Mononuclear cell (primary cell): ENCODE data around the gene SLC16A7. TPM values are rescaled to one million over a fixed set of nuclear protein-coding genes. Genes with fewer than 3 reads are reported as not detected.

Experiments
- H3K27me3 ChIP-seq: 2 replicates; pipeline ENCODE4 v1.6.0; 2011; ENCODE audit warnings: low read length, control low read depth; ENCODE audit not compliant: insufficient read depth
- H3K4me1 ChIP-seq: 2 replicates; pipeline ENCODE4 v1.5.1; 2011; ENCODE audit warnings: mild to moderate bottlenecking, low read length, control low read depth; ENCODE audit not compliant: insufficient read depth
- H3K4me3 ChIP-seq: 2 replicates; pipeline ENCODE4 v1.5.1; 2011; ENCODE audit warnings: mild to moderate bottlenecking, low read length, moderate library complexity
- H3K9me3 ChIP-seq: 2 replicates; pipeline ENCODE4 v1.5.1; 2011; ENCODE audit warnings: low read depth, mild to moderate bottlenecking, control low read depth, low read length
- total RNA-seq: library from RNA; depleted of rRNA; stranded (reverse); fragments of >200 nt; gene quantifications from one replicate; pipeline ENCODE4 v1.2.3, GENCODE V29; 2012

The SLC16A7 gene
- total RNA-seq, 1 donor = 28.5 TPM

- Histone ChIP-seq H3K4me1 (no peaks in the 10 kb centered on the region), H3K9me3 (peaks cover 19% of the 10 kb centered on the region), H3K4me3 (no peak overlapping the region), H3K27me3 (no peaks in the 10 kb centered on the region)
Measured at GRCh38 chr12:59803735-59804134, 207.9 kb downstream of the SLC16A7 start.

- Histone ChIP-seq H3K4me1 (no peaks in the 10 kb centered on the region), H3K9me3 (no peaks in the 10 kb centered on the region), H3K27me3 (no peaks in the 10 kb centered on the region), H3K4me3 (no peak overlapping the region)
Measured at GRCh38 chr12:59808317-59808910, 212.6 kb downstream of the SLC16A7 start.

GRCh38 chr12:59811991-59812390, 216.2 kb downstream of the SLC16A7 start:
- Histone ChIP-seq H3K9me3 (no peaks in the 10 kb centered on the region), H3K27me3 (no peaks in the 10 kb centered on the region), H3K4me1 (no peaks in the 10 kb centered on the region), H3K4me3 (no peak overlapping the region)

GRCh38 chr12:59812716-59813115, 216.9 kb downstream of the SLC16A7 start:
- Histone ChIP-seq H3K4me3 (no peak overlapping the region), H3K9me3 (no peaks in the 10 kb centered on the region), H3K4me1 (no peaks in the 10 kb centered on the region), H3K27me3 (no peaks in the 10 kb centered on the region)

- no peaks in the 10 kb centered on the region for H3K9me3 ChIP-seq
- H3K4me1 ChIP-seq = no peaks in the 10 kb centered on the region
- H3K4me3 ChIP-seq = no peak overlapping the region
- H3K27me3 ChIP-seq = no peaks in the 10 kb centered on the region
Measured at GRCh38 chr12:59820594-59821011, 224.8 kb downstream of the SLC16A7 start.

GRCh38 chr12:59823567-59823966, 227.7 kb downstream of the SLC16A7 start:
- H3K27me3 ChIP-seq = no peaks in the 10 kb centered on the region
- H3K4me3 ChIP-seq = no peak overlapping the region
- H3K4me1 ChIP-seq = no peaks in the 10 kb centered on the region
- H3K9me3 ChIP-seq = no peaks in the 10 kb centered on the region

- H3K27me3 ChIP-seq = no peaks in the 10 kb centered on the region
- H3K9me3 ChIP-seq = no peaks in the 10 kb centered on the region
- H3K4me1 ChIP-seq = no peaks in the 10 kb centered on the region
- H3K4me3 ChIP-seq = no peak overlapping the region
Measured at GRCh38 chr12:59827767-59828166, 231.9 kb downstream of the SLC16A7 start.

GRCh38 chr12:59828521-59828920, 232.7 kb downstream of the SLC16A7 start:
- no peaks in the 10 kb centered on the region for H3K4me1 ChIP-seq
- no peaks in the 10 kb centered on the region for H3K27me3 ChIP-seq
- no peaks in the 10 kb centered on the region for H3K9me3 ChIP-seq
- H3K4me3 ChIP-seq = no peak overlapping the region

- H3K9me3 ChIP-seq = no peaks in the 10 kb centered on the region
- no peaks in the 10 kb centered on the region for H3K4me1 ChIP-seq
- no peak overlapping the region for H3K4me3 ChIP-seq
- H3K27me3 ChIP-seq = no peaks in the 10 kb centered on the region
Measured at GRCh38 chr12:59833408-59833807, 237.6 kb downstream of the SLC16A7 start.

GRCh38 chr12:59834659-59835474, 239.0 kb downstream of the SLC16A7 start:
- Histone ChIP-seq H3K27me3 (no peaks in the 10 kb centered on the region), H3K9me3 (no peaks in the 10 kb centered on the region), H3K4me1 (no peaks in the 10 kb centered on the region), H3K4me3 (no peak overlapping the region)
